ENCODE measurements around the gene BBLN.

BBLN gene

GRCh38 chr9:128169925-128170324 lies 9.9 kb downstream of the BBLN start:
- no peak overlapping the region for H3K4me3 ChIP-seq (ENCODE audit: low read depth, low read length)
- no peak for TF ChIP-seq CTCF (IDR thresholded peaks at IDR 0.05; ENCODE audit: low read depth, low read length)

- TF ChIP-seq CTCF (IDR thresholded peaks at IDR 0.05; ENCODE audit: low read depth, low read length) = no peak
- no peak overlapping the region for H3K4me3 ChIP-seq (ENCODE audit: low read depth, low read length)
These were observed 14.0 kb downstream of the BBLN start for GRCh38 chr9:128174062-128174461.

- peak overlapping the region; percentile 27 for H3K4me3 ChIP-seq (ENCODE audit: low read depth, low read length)
- no peak for TF ChIP-seq CTCF (IDR thresholded peaks at IDR 0.05; ENCODE audit: low read depth, low read length)
These were observed 15.1 kb downstream of the BBLN start for GRCh38 chr9:128175102-128175563.

- no peak for TF ChIP-seq CTCF (IDR thresholded peaks at IDR 0.05; ENCODE audit: low read depth, low read length)
- peak overlapping the region; percentile 27 for H3K4me3 ChIP-seq (ENCODE audit: low read depth, low read length)
These were observed 15.7 kb downstream of the BBLN start for GRCh38 chr9:128175726-128176125.

- no peak overlapping the region for H3K4me3 ChIP-seq (ENCODE audit: low read depth, low read length)
- TF ChIP-seq CTCF (IDR thresholded peaks at IDR 0.05; ENCODE audit: low read depth, low read length) = no peak
These were observed 18.9 kb downstream of the BBLN start for GRCh38 chr9:128178806-128179431.

- no peak for TF ChIP-seq CTCF (IDR thresholded peaks at IDR 0.05; ENCODE audit: low read depth, low read length)
- no peak overlapping the region for H3K4me3 ChIP-seq (ENCODE audit: low read depth, low read length)
These were observed 19.9 kb downstream of the BBLN start for GRCh38 chr9:128180001-128180400.

GRCh38 chr9:128180447-128180846 lies 20.4 kb downstream of the BBLN start:
- no peak overlapping the region for H3K4me3 ChIP-seq (ENCODE audit: low read depth, low read length)
- TF ChIP-seq CTCF (IDR thresholded peaks at IDR 0.05; ENCODE audit: low read depth, low read length) = no peak

All from WI38 (cell line).